HepG2 (cell line): ENCODE results near the gene ERF. TPM values are rescaled to one million over a fixed set of nuclear protein-coding genes. Genes with fewer than 3 reads are reported as not detected.

Experiments
- AHR ChIP-seq: IDR thresholded peaks from 2 replicates; pipeline ENCODE4 v1.6.1; 2018; ENCODE audit warnings: missing genetic modification reagents, missing compliant biosample characterization
- BCL6 ChIP-seq: IDR thresholded peaks from 2 replicates; pipeline ENCODE4 v1.6.1; 2016; ENCODE audit warnings: missing genetic modification reagents, missing compliant biosample characterization
- CAMTA2 ChIP-seq: sonication (generic); formaldehyde crosslinking; IDR thresholded peaks from 2 replicates; pipeline ENCODE4 v1.4.0; 2020; ENCODE audit warnings: mild to moderate bottlenecking, missing genetic modification reagents, borderline replicate concordance
- FLYWCH1 ChIP-seq: sonication (generic); formaldehyde crosslinking; IDR thresholded peaks from 2 replicates; pipeline ENCODE4 v1.8.1; 2023; ENCODE audit warnings: mild to moderate bottlenecking, missing genetic modification reagents
- HMG20B ChIP-seq: conservative IDR thresholded peaks from 2 replicates; pipeline ENCODE4 v1.6.1; 2016; ENCODE audit warnings: missing genetic modification reagents, missing compliant biosample characterization
- LCORL ChIP-seq, 2 experiments: fragments of 450-650 bp in 1 of 2; sonication (generic) in 1 of 2; formaldehyde crosslinking in 1 of 2; IDR thresholded peaks; 2 replicates each; pipeline versions ENCODE4 v1.5.0 to v1.6.1; 2017 to 2020; ENCODE audit warnings: antibody characterized with exemption in 1 of 2, missing genetic modification reagents in 1 of 2
- MED8 ChIP-seq: sonication (generic); formaldehyde crosslinking; IDR thresholded peaks from 2 replicates; pipeline ENCODE4 v1.8.1; 2023; ENCODE audit warnings: mild to moderate bottlenecking, missing genetic modification reagents; ENCODE audit not compliant: insufficient replicate concordance
- MYC ChIP-seq: sonication (generic); formaldehyde crosslinking; IDR thresholded peaks from 2 replicates; pipeline ENCODE4 v1.9.0; 2021; ENCODE audit warnings: missing genetic modification reagents, borderline replicate concordance
- NCOA1 ChIP-seq: sonication (generic); formaldehyde crosslinking; IDR thresholded peaks from 2 replicates; pipeline ENCODE4 v1.9.0; 2021; ENCODE audit warnings: missing genetic modification reagents
- ONECUT2 ChIP-seq: sonication (generic); formaldehyde crosslinking; IDR thresholded peaks from 2 replicates; pipeline ENCODE4 v1.4.0; 2020; ENCODE audit warnings: missing genetic modification reagents
- PCBP1 ChIP-seq: fragments of 200-400 bp; formaldehyde crosslinking; IDR thresholded peaks from 2 replicates; pipeline ENCODE4 v1.6.1; 2017; ENCODE audit warnings: mild to moderate bottlenecking, low read depth, low read length, borderline replicate concordance
- REST ChIP-seq, 2 experiments: IDR thresholded peaks; 2 replicates each; pipeline ENCODE4 v1.6.1; 2011 to 2012; ENCODE audit warnings: low read length in 2 of 2, borderline replicate concordance in 1 of 2, low read depth in 1 of 2, mild to moderate bottlenecking in 1 of 2, moderate library complexity in 1 of 2
- SMC3 ChIP-seq: IDR thresholded peaks from 2 replicates; pipeline ENCODE4 v1.6.1; 2011; ENCODE audit warnings: low read length, improper control_type of control experiment
- SRF ChIP-seq: IDR thresholded peaks from 2 replicates; pipeline ENCODE4 v1.6.1; 2011; ENCODE audit warnings: mild to moderate bottlenecking, low read depth, low read length, moderate library complexity
- TSC22D2 ChIP-seq: sonication (generic); formaldehyde crosslinking; IDR thresholded peaks from 2 replicates; pipeline ENCODE4 v1.5.1; 2020; ENCODE audit warnings: missing genetic modification reagents, mild to moderate bottlenecking, borderline replicate concordance
- ZBTB7A ChIP-seq: sonication (generic); formaldehyde crosslinking; IDR thresholded peaks from 2 replicates; pipeline ENCODE4 v1.8.0; 2022; ENCODE audit warnings: mild to moderate bottlenecking, missing genetic modification reagents
- ZMYM4 ChIP-seq: sonication (generic); formaldehyde crosslinking; IDR thresholded peaks from 2 replicates; pipeline ENCODE4 v1.8.1; 2023; ENCODE audit warnings: mild to moderate bottlenecking, missing genetic modification reagents
- ZNF180 ChIP-seq: sonication (generic); formaldehyde crosslinking; IDR thresholded peaks from 2 replicates; pipeline ENCODE4 v1.4.0; 2020; ENCODE audit warnings: low read depth, missing genetic modification reagents, borderline replicate concordance
- ZNF24 ChIP-seq: fragments of 450-650 bp; IDR thresholded peaks from 2 replicates; pipeline ENCODE4 v1.6.1; 2017; ENCODE audit warnings: antibody characterized with exemption, mild to moderate bottlenecking
- ZNF484 ChIP-seq: sonication (generic); formaldehyde crosslinking; IDR thresholded peaks from 2 replicates; pipeline ENCODE4 v1.5.1; 2020; ENCODE audit warnings: mild to moderate bottlenecking, low read depth, missing genetic modification reagents, borderline replicate concordance
- ZNF607 ChIP-seq: sonication (generic); formaldehyde crosslinking; IDR thresholded peaks from 2 replicates; pipeline ENCODE4 v1.5.1; 2020; ENCODE audit warnings: missing genetic modification reagents, mild to moderate bottlenecking, borderline replicate concordance
- ZNF691 ChIP-seq: sonication (generic); formaldehyde crosslinking; IDR thresholded peaks from 2 replicates; pipeline ENCODE4 v1.4.0; 2020; ENCODE audit warnings: missing genetic modification reagents, low read depth, mild to moderate bottlenecking, borderline replicate concordance
- ZNF761 ChIP-seq: sonication (generic); formaldehyde crosslinking; conservative IDR thresholded peaks from 2 replicates; pipeline ENCODE4 v1.4.0; 2020; ENCODE audit warnings: mild to moderate bottlenecking, missing genetic modification reagents
- ZNF776 ChIP-seq: sonication (generic); formaldehyde crosslinking; IDR thresholded peaks from 2 replicates; pipeline ENCODE4 v1.4.0; 2020; ENCODE audit warnings: mild to moderate bottlenecking, missing genetic modification reagents
- polyA plus RNA-seq, 8 experiments: library from polyadenylated mRNA; depleted of rRNA in 3 of 8; stranded (reverse) in 7 of 8; unstranded in 1 of 8; fragments of >200 nt; fragmentation: Illumina TruSeq in 4 of 8; extraction: Trizol in 4 of 8; gene quantifications; 2 replicates each; pipeline versions ENCODE4 v1.2.1 to v1.2.3, GENCODE V29; 2011 to 2016; ENCODE audit warnings: low read depth in 4 of 8, missing spikeins in 1 of 8, mixed read lengths in 1 of 8; ENCODE audit not compliant: insufficient read depth in 1 of 8
- total RNA-seq, 5 experiments: library from RNA; depleted of rRNA; stranded (reverse); fragments of >200 nt; fragmentation: Illumina TruSeq; extraction: Trizol; gene quantifications; 2 replicates each; pipeline ENCODE4 v1.2.3, GENCODE V29; 2016; ENCODE audit warnings: low read depth in 1 of 5
- TF ChIP-seq, protein P1 (sequence below): IDR thresholded peaks from 2 replicates; pipeline ENCODE4 v1.6.1; 2016; ENCODE audit warnings: low read depth, control low read depth

ERF gene
- total and polyA plus RNA-seq, 2 of the 13 experiments (the other 11 are each of a cell fraction or from before 2014, with no cell fraction given) = 67.1 to 69.9 TPM

- TF ChIP-seq HMG20B (CRISPR knock-in tag) = no peak
- TF ChIP-seq MED8 (CRISPR knock-in tag) = no peak
- no peak for TF ChIP-seq LCORL (IDR thresholded peaks at IDR 0.05)
- no peak for TF ChIP-seq LCORL (CRISPR knock-in tag; IDR thresholded peaks at IDR 0.05)
- no peak for TF ChIP-seq ZNF761 (CRISPR knock-in tag)
- TF ChIP-seq ZNF180 (CRISPR knock-in tag) = no peak
- no peak for TF ChIP-seq MYC (CRISPR knock-in tag)
- TF ChIP-seq BCL6 (CRISPR knock-in tag) = no peak
- TF ChIP-seq FLYWCH1 (CRISPR knock-in tag) = no peak
- no peak for TF ChIP-seq TSC22D2 (CRISPR knock-in tag)
- peak; percentile 30; the same call in 1 of the 2 replicates for TF ChIP-seq ZNF607 (CRISPR knock-in tag)
- TF ChIP-seq PCBP1 = no peak
- no peak for TF ChIP-seq ONECUT2 (CRISPR knock-in tag)
- TF ChIP-seq, protein P1, sequence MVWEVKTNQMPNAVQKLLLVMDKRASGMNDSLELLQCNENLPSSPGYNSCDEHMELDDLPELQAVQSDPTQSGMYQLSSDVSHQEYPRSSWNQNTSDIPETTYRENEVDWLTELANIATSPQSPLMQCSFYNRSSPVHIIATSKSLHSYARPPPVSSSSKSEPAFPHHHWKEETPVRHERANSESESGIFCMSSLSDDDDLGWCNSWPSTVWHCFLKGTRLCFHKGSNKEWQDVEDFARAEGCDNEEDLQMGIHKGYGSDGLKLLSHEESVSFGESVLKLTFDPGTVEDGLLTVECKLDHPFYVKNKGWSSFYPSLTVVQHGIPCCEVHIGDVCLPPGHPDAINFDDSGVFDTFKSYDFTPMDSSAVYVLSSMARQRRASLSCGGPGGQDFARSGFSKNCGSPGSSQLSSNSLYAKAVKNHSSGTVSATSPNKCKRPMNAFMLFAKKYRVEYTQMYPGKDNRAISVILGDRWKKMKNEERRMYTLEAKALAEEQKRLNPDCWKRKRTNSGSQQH = no peak
- no peak for TF ChIP-seq ZBTB7A (CRISPR knock-in tag)
- peak; percentile 51; the same call in 1 of the 2 replicates for TF ChIP-seq CAMTA2
- TF ChIP-seq ZNF484 (CRISPR knock-in tag) = no peak
- TF ChIP-seq SMC3 = peak; percentile 37; the same call in 1 of the 2 replicates
- TF ChIP-seq ZNF24 = no peak
- no peak for TF ChIP-seq NCOA1 (CRISPR knock-in tag)
- no peak for TF ChIP-seq REST (IDR thresholded peaks at IDR 0.05; ENCODE audit: borderline replicate concordance in 1 of 2, low read depth in 1 of 2, low read length in 2 of 2)
- no peak for TF ChIP-seq ZNF691 (CRISPR knock-in tag)
- TF ChIP-seq ZNF776 = no peak
- TF ChIP-seq AHR (CRISPR knock-in tag) = peak; percentile 38; the same call in 1 of the 2 replicates
- 0 out of 2 replicates have a peak, but pooled peaks have one; percentile 11 for TF ChIP-seq SRF
- TF ChIP-seq ZMYM4 (CRISPR knock-in tag) = no peak
Observed at GRCh38 chr19:42246143-42246921, 8.6 kb downstream of the ERF start (continued).
